IMR-90 (cell line): ENCODE measurements around the gene PTCHD4. TPM values are rescaled to one million over a fixed set of nuclear protein-coding genes. Genes with fewer than 3 reads are reported as not detected.

Experiments used
- ATAC-seq: fragments of 200-7000 bp; cut with Tn5 transposase; 2 replicates; pipeline ENCODE4 v1.9.1; 2020; ENCODE audit warnings: low read depth, mild to moderate bottlenecking, moderate library complexity
- BruUV-seq: library from RNA; stranded (reverse); fragments of 400-500 nt; replicated peaks from 2 replicates; lab custom pipeline; 2021; lab: Mats Ljungman, UMichigan
- CTCF ChIA-PET: fragments of 300-600 bp; formaldehyde crosslinking; extraction: SDS; loops from one replicate; lab custom pipeline; 2021; ENCODE audit warnings: antibody characterized with exemption; lab: Yijun Ruan, JAX
- POLR2A ChIA-PET: fragments of 300-600 bp; sonication (Branson Sonifier 250); formaldehyde crosslinking; loops from one replicate; lab custom pipeline; 2022; ENCODE audit warnings: antibody characterized with exemption; ENCODE audit not compliant: unreplicated experiment; lab: Charles Lee
- DNase-seq: peaks from one replicate; pipeline ENCODE4 v3.0.0; 2013
- H2AFZ ChIP-seq: replicated peaks from 2 replicates; pipeline ENCODE3; 2013; ENCODE audit warnings: low read length, mild to moderate bottlenecking; ENCODE audit not compliant: poor library complexity
- H2AK5ac ChIP-seq: 2 replicates; pipeline ENCODE4 v1.6.1; 2013; ENCODE audit warnings: low read depth, low read length, inconsistent platforms
- H2AK9ac ChIP-seq: replicated peaks from 2 replicates; pipeline ENCODE3; 2013; ENCODE audit warnings: mild to moderate bottlenecking, low read depth, low read length, moderate library complexity; ENCODE audit not compliant: poor library complexity
- H2BK120ac ChIP-seq: 2 replicates; pipeline ENCODE4 v1.6.1; 2013; ENCODE audit warnings: low read depth, low read length, inconsistent platforms
- H2BK15ac ChIP-seq: 3 replicates; pipeline ENCODE4 v1.6.1; 2013; ENCODE audit warnings: low read depth, low read length, inconsistent platforms
- H2BK20ac ChIP-seq: 2 replicates; pipeline ENCODE4 v1.6.1; 2013; ENCODE audit warnings: low read depth, mild to moderate bottlenecking, inconsistent platforms, low read length, moderate library complexity
- H2BK5ac ChIP-seq: 2 replicates; pipeline ENCODE4 v1.6.1; 2013; ENCODE audit warnings: mild to moderate bottlenecking, low read depth, low read length, inconsistent platforms; ENCODE audit not compliant: poor library complexity, severe bottlenecking
- H3K14ac ChIP-seq: replicated peaks from 2 replicates; pipeline ENCODE4 v1.6.1; 2013; ENCODE audit warnings: low read depth, low read length, inconsistent platforms
- H3K18ac ChIP-seq: 2 replicates; pipeline ENCODE4 v1.6.1; 2013; ENCODE audit warnings: low read depth, low read length, control low read depth
- H3K23ac ChIP-seq: 2 replicates; pipeline ENCODE4 v1.6.1; 2013; ENCODE audit warnings: low read depth, low read length, inconsistent platforms
- H3K27ac ChIP-seq: 2 replicates; pipeline ENCODE4 v1.5.1; 2013; ENCODE audit warnings: mild to moderate bottlenecking, control low read depth, low read length; ENCODE audit not compliant: insufficient read depth
- H3K27me3 ChIP-seq: 2 replicates; pipeline ENCODE4 v1.6.1; 2013; ENCODE audit warnings: low read length; ENCODE audit not compliant: control insufficient read depth, insufficient read depth
- H3K36me3 ChIP-seq: 2 replicates; pipeline ENCODE4 v1.6.1; 2013; ENCODE audit warnings: low read length, mixed read lengths; ENCODE audit not compliant: control insufficient read depth, insufficient read depth
- H3K4ac ChIP-seq: 2 replicates; pipeline ENCODE4 v1.6.1; 2013; ENCODE audit warnings: low read depth, low read length, inconsistent platforms
- H3K4me1 ChIP-seq: 2 replicates; pipeline ENCODE4 v1.6.1; 2013; ENCODE audit warnings: low read length, mixed read lengths; ENCODE audit not compliant: control insufficient read depth, insufficient read depth
- H3K4me2 ChIP-seq: 2 replicates; pipeline ENCODE4 v1.6.1; 2013; ENCODE audit warnings: low read depth, mild to moderate bottlenecking, control low read depth, low read length, moderate library complexity
- H3K4me3 ChIP-seq: 2 replicates; pipeline ENCODE4 v1.5.1; 2013; ENCODE audit warnings: low read depth, mild to moderate bottlenecking, control low read depth, low read length, moderate library complexity; ENCODE audit not compliant: insufficient read depth
- H3K56ac ChIP-seq: 2 replicates; pipeline ENCODE4 v1.6.1; 2013; ENCODE audit warnings: low read length, inconsistent platforms; ENCODE audit not compliant: insufficient read depth; ENCODE audit errors: extremely low read depth
- H3K79me1 ChIP-seq, 2 experiments: 2 replicates each; pipeline ENCODE4 v1.6.1; 2013; ENCODE audit warnings: low read length in 2 of 2, inconsistent platforms in 1 of 2, low read depth in 1 of 2
- H3K9ac ChIP-seq: 2 replicates; pipeline ENCODE4 v1.6.1; 2013; ENCODE audit warnings: low read depth, low read length, control low read depth
- H3K9me1 ChIP-seq: 2 replicates; pipeline ENCODE4 v1.6.1; 2013; ENCODE audit warnings: low read length, inconsistent platforms; ENCODE audit not compliant: insufficient read depth
- H3K9me3 ChIP-seq: 2 replicates; pipeline ENCODE4 v1.6.1; 2013; ENCODE audit warnings: low read length; ENCODE audit not compliant: control insufficient read depth, insufficient read depth
- H4K20me1 ChIP-seq: 2 replicates; pipeline ENCODE4 v1.6.1; 2013; ENCODE audit warnings: low read length, inconsistent platforms; ENCODE audit not compliant: insufficient read depth
- H4K5ac ChIP-seq: 2 replicates; pipeline ENCODE4 v1.6.1; 2013; ENCODE audit warnings: mild to moderate bottlenecking, low read depth, low read length, control low read depth
- H4K8ac ChIP-seq, 2 experiments: 2 replicates each; pipeline ENCODE4 v1.6.1; 2013; ENCODE audit warnings: low read depth in 2 of 2, low read length in 2 of 2, control low read depth in 1 of 2, inconsistent platforms in 1 of 2
- H4K91ac ChIP-seq: 2 replicates; pipeline ENCODE4 v1.6.1; 2013; ENCODE audit warnings: low read depth, low read length, inconsistent platforms; ENCODE audit not compliant: insufficient read depth
- BHLHE40 ChIP-seq: fragments of 150-350 bp; IDR thresholded peaks from 2 replicates; pipeline ENCODE4 v1.6.1; 2016; ENCODE audit warnings: mild to moderate bottlenecking, low read depth, low read length
- CHD1 ChIP-seq: IDR thresholded peaks from 2 replicates; pipeline ENCODE4 v1.6.1; 2012; ENCODE audit warnings: low read depth, low read length, improper control_type of control experiment
- CTCF ChIP-seq: conservative IDR thresholded peaks from 2 replicates; pipeline ENCODE4 v1.5.1; 2012; ENCODE audit warnings: mild to moderate bottlenecking, low read depth, low read length, improper control_type of control experiment
- ELK1 ChIP-seq: fragments of 150-350 bp; IDR thresholded peaks from 2 replicates; pipeline ENCODE4 v1.6.1; 2016; ENCODE audit warnings: low read depth, mild to moderate bottlenecking, low read length, moderate library complexity, borderline replicate concordance
- MAZ ChIP-seq: IDR thresholded peaks from 2 replicates; pipeline ENCODE4 v1.6.1; 2012; ENCODE audit warnings: low read depth, mild to moderate bottlenecking, low read length, improper control_type of control experiment, moderate library complexity, borderline replicate concordance
- MXI1 ChIP-seq: IDR thresholded peaks from 2 replicates; pipeline ENCODE4 v1.6.1; 2012; ENCODE audit warnings: low read depth, mild to moderate bottlenecking, low read length, moderate library complexity, borderline replicate concordance
- NFE2L2 ChIP-seq: fragments of 150-350 bp; IDR thresholded peaks from 2 replicates; pipeline ENCODE4 v1.6.1; 2016; ENCODE audit warnings: low read depth, mild to moderate bottlenecking, low read length
- POLR2A ChIP-seq: IDR thresholded peaks from 2 replicates; pipeline ENCODE4 v1.6.1; 2012; ENCODE audit warnings: mild to moderate bottlenecking, low read depth, low read length
- RFX5 ChIP-seq: IDR thresholded peaks from 2 replicates; pipeline ENCODE4 v1.8.0; 2012; ENCODE audit warnings: low read depth, mild to moderate bottlenecking, low read length, moderate library complexity
- WGBS, 2 experiments: methylation state at CpG; one replicate each; pipeline versions ENCODE4 v1.1.5 to v1.1.7; 2013; ENCODE audit warnings: missing lambda C conversion rate in 2 of 2; ENCODE audit not compliant: insufficient read length in 1 of 2; ENCODE audit errors: extremely low coverage in 2 of 2; 5-methylcytosine and 5-hydroxymethylcytosine counted together
- dilution Hi-C: fragments of 300-500 bp; cut with HindIII; formaldehyde crosslinking; loops from one replicate; pipeline ENCODE4 v1.14.3; 2018; ENCODE audit warnings: low sequenced_read_pairs; ENCODE audit not compliant: unreplicated experiment
- in situ Hi-C: fragments of 300-500 bp; cut with MboI; formaldehyde crosslinking; loops from 3 replicates; pipeline ENCODE4 v1.14.3; 2019; ENCODE audit warnings: low sequenced_read_pairs, inconsistent platforms, mixed read lengths
- intact Hi-C: fragments of 100-400 bp; cut with micrococcal nuclease; formaldehyde crosslinking; loops from 2 replicates; pipeline ENCODE4 v1.10.0; 2022
- polyA plus RNA-seq, 3 experiments: library from polyadenylated mRNA; depleted of rRNA; stranded (reverse); fragments of >200 nt; gene quantifications; 2 replicates each; pipeline ENCODE4 v1.2.3, GENCODE V29; 2012; ENCODE audit warnings: low replicate concordance in 1 of 3
- total RNA-seq: library from RNA; depleted of rRNA; stranded (reverse); fragments of >200 nt; gene quantifications from 2 replicates; pipeline ENCODE4 v1.2.3, GENCODE V29; 2012

Gene PTCHD4
- total and polyA plus RNA-seq, 2 of the 4 experiments (the other 2 are of a cell fraction): 0.53 to 0.72 TPM

DNA sequence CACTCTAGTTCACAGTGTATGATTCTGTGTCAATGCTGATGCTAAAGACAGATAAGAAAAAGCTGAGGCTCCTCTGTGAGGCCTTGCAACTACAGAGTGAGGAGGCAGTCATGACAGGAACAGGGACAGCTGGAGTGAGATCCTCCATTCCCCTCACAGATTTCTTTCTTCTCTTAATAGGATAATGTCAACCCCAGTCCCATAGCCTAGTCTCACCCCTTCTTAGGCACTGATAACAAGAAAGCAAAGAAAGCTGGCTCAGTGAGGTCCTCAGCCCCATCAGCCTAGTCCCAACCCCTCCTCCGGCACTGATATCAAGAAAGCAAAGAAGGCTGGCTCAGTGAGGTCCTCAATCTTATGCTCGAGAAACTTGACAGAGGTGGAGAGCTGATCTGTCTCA lies 2.1 kb upstream of the PTCHD4 start:
- POLR2A ChIA-PET: no interaction called here
- Histone ChIP-seq H3K56ac (no peak overlapping the region), H4K20me1 (no peaks in the 10 kb centered on the region), H2AK9ac (no peak overlapping the region), H3K4me2 (no peak overlapping the region; the same call in 1 of the 2 replicates), H2BK5ac (no peak overlapping the region), H3K4me3 (no peak overlapping the region), H3K14ac (no peak overlapping the region), H3K18ac (peak overlapping the region; percentile 79; the same call in 1 of the 2 replicates), H4K91ac (no peak overlapping the region), H3K36me3 (no peaks in the 10 kb centered on the region), H4K8ac (no peak overlapping the region), H2BK120ac (no peak overlapping the region), H2BK20ac (no peak overlapping the region), H3K4ac (no peak overlapping the region), H3K27ac (no peak overlapping the region), H3K4me1 (no peaks in the 10 kb centered on the region; the same call in 1 of the 2 replicates), H4K5ac (peak overlapping the region; percentile 43), H2AK5ac (no peak overlapping the region), H3K27me3 (no peaks in the 10 kb centered on the region), H2AFZ (no peak overlapping the region), H3K79me1 (no peaks in the 10 kb centered on the region; a peak in 1 of 4 replicates), H3K9me1 (no peaks in the 10 kb centered on the region), H2BK15ac (no peak overlapping the region), H3K9ac (no peak overlapping the region), H3K9me3 (no peaks in the 10 kb centered on the region), H3K23ac (no peak overlapping the region)
- dilution Hi-C loops: no loop called here
- in situ Hi-C loops: no loop called here
- BruUV-seq: no TSS peak
- no peak for DNase-seq
- intact Hi-C loops: no loop called here
- TF ChIP-seq MXI1 (no peak), ELK1 (no peak), CHD1 (no peak), RFX5 (no peak), POLR2A (no peak), MAZ (no peak), NFE2L2 (no peak), CTCF (no peak), BHLHE40 (no peak)
- ATAC-seq: no peak
- CTCF ChIA-PET: no interaction called here
- WGBS, 2 experiments: no CpG with 5 or more reads among the region's 2 CpGs
